Endothelial cell of umbilical vein (primary cell): Measurements from ENCODE around the gene CRK. TPM values are rescaled to one million over a fixed set of nuclear protein-coding genes. Genes with fewer than 3 reads are reported as not detected.

Experiments used
- BruUV-seq: library from RNA; stranded (reverse); fragments of 400-500 nt; replicated peaks from 2 replicates; lab custom pipeline; 2021; lab: Mats Ljungman, UMichigan
- CTCF ChIA-PET: fragments of 300-600, 350-600 bp; sonication (Branson Sonifier 250); formaldehyde crosslinking; loops from one replicate; lab custom pipeline; 2021; ENCODE audit warnings: antibody characterized with exemption, inconsistent platforms; lab: Charles Lee
- POLR2A ChIA-PET: fragments of 300-600, 350-600 bp; sonication (Branson Sonifier 250); formaldehyde crosslinking; loops from one replicate; lab custom pipeline; 2021; ENCODE audit warnings: antibody characterized with exemption, inconsistent platforms; lab: Charles Lee
- DNase-seq: peaks from one replicate; pipeline ENCODE4 v3.0.0-alpha.2; 2011; ENCODE audit warnings: low read depth, low spot score
- FAIRE-seq: peaks from 2 replicates; lab custom pipeline; 2011; peaks lifted over from hg19 to GRCh38; lab: Jason Lieb, UNC
- H2AFZ ChIP-seq: 2 replicates; pipeline ENCODE4 v1.6.0; 2012; ENCODE audit warnings: low read depth, low read length, control low read depth, inconsistent platforms
- H3K27ac ChIP-seq: 2 replicates; pipeline ENCODE4 v1.5.1; 2011; ENCODE audit warnings: low read depth, mild to moderate bottlenecking, control low read depth, low read length, moderate library complexity; ENCODE audit not compliant: insufficient read depth
- H3K27me3 ChIP-seq, 2 experiments: 2 replicates each; pipeline versions ENCODE4 v1.6.0 to v1.6.1; 2011; ENCODE audit warnings: low read length in 2 of 2, mixed read lengths in 1 of 2; ENCODE audit not compliant: control insufficient read depth in 2 of 2, insufficient read depth in 2 of 2
- H3K36me3 ChIP-seq, 2 experiments: 2 replicates in 1 of 2; 3 replicates in 1 of 2; pipeline ENCODE4 v1.5.1; 2011; ENCODE audit warnings: low read length in 2 of 2, mild to moderate bottlenecking in 1 of 2, moderate library complexity in 1 of 2; ENCODE audit not compliant: control insufficient read depth in 2 of 2, insufficient read depth in 2 of 2; ENCODE audit errors: extremely low read depth in 1 of 2
- H3K4me1 ChIP-seq: 3 replicates; pipeline ENCODE4 v1.5.1; 2011; ENCODE audit warnings: mild to moderate bottlenecking, low read length; ENCODE audit not compliant: control insufficient read depth, insufficient read depth; ENCODE audit errors: extremely low read depth
- H3K4me2 ChIP-seq: 2 replicates; pipeline ENCODE4 v1.6.1; 2011; ENCODE audit warnings: low read length, control low read depth, mixed read lengths; ENCODE audit not compliant: insufficient read depth
- H3K4me3 ChIP-seq, 3 experiments: fragments of 200-600 bp in 1 of 3; sonication (generic), shearing (Covaris generic) in 1 of 3; replicated peaks in 1 of 3; 2 replicates each; pipeline ENCODE4 v1.5.1; 2011 to 2016; ENCODE audit warnings: control low read depth in 3 of 3, low read length in 3 of 3, mild to moderate bottlenecking in 2 of 3, inconsistent platforms in 1 of 3, low read depth in 1 of 3, moderate library complexity in 1 of 3; ENCODE audit not compliant: insufficient read depth in 1 of 3
- H3K79me2 ChIP-seq: 2 replicates; pipeline ENCODE4 v1.6.0; 2012; ENCODE audit warnings: low read length, inconsistent platforms; ENCODE audit not compliant: control insufficient read depth, insufficient read depth
- H3K9ac ChIP-seq: replicated peaks from 2 replicates; pipeline ENCODE3; 2011; ENCODE audit warnings: low read length, control low read depth; ENCODE audit not compliant: insufficient read depth; ENCODE audit errors: extremely low read depth
- H3K9me1 ChIP-seq: replicated peaks from 3 replicates; pipeline ENCODE4 v1.6.0; 2011; ENCODE audit warnings: mild to moderate bottlenecking, low read length; ENCODE audit not compliant: control insufficient read depth, insufficient read depth; ENCODE audit errors: extremely low read depth
- H3K9me3 ChIP-seq: replicated peaks from 2 replicates; pipeline ENCODE4 v1.5.1; 2012; ENCODE audit warnings: low read length, inconsistent platforms; ENCODE audit not compliant: control insufficient read depth, insufficient read depth
- H4K20me1 ChIP-seq: replicated peaks from 2 replicates; pipeline ENCODE3; 2011; ENCODE audit warnings: mild to moderate bottlenecking, low read length; ENCODE audit not compliant: control insufficient read depth, insufficient read depth; ENCODE audit errors: extremely low read depth
- EZH2 ChIP-seq: IDR thresholded peaks from 2 replicates; pipeline ENCODE4 v1.6.1; 2012; ENCODE audit warnings: borderline replicate concordance, low read depth, mild to moderate bottlenecking, moderate library complexity, low read length, inconsistent platforms; ENCODE audit not compliant: severe bottlenecking
- FOS ChIP-seq: IDR thresholded peaks from 2 replicates; pipeline ENCODE4 v1.6.1; 2011; ENCODE audit warnings: mild to moderate bottlenecking, low read length, moderate library complexity, borderline replicate concordance; ENCODE audit not compliant: insufficient read depth
- GATA2 ChIP-seq: IDR thresholded peaks from 2 replicates; pipeline ENCODE4 v1.7.0; 2011; ENCODE audit warnings: low read depth, mild to moderate bottlenecking, moderate library complexity, mixed read lengths, low read length; ENCODE audit not compliant: insufficient read length, insufficient read depth
- JUN ChIP-seq: IDR thresholded peaks from 2 replicates; pipeline ENCODE4 v1.6.1; 2011; ENCODE audit warnings: borderline replicate concordance, low read depth; ENCODE audit not compliant: insufficient read length, insufficient read depth
- MAX ChIP-seq: IDR thresholded peaks from 2 replicates; pipeline ENCODE4 v1.6.1; 2011; ENCODE audit not compliant: insufficient read depth, insufficient read length
- MYC ChIP-seq: IDR thresholded peaks from one replicate; pipeline ENCODE4 v1.6.1; 2011; ENCODE audit warnings: mild to moderate bottlenecking, low read depth, low read length
- POLR2A ChIP-seq: IDR thresholded peaks from 2 replicates; pipeline ENCODE4 v1.6.1; 2012; ENCODE audit warnings: low read depth, mild to moderate bottlenecking, control low read depth, low read length
- POLR2AphosphoS5 ChIP-seq: IDR thresholded peaks from 2 replicates; pipeline ENCODE4 v1.6.1; 2012; ENCODE audit warnings: low read depth, mild to moderate bottlenecking, control low read depth, low read length, moderate library complexity; ENCODE audit not compliant: insufficient read depth
- dilution Hi-C: fragments of 300-500 bp; cut with MboI; formaldehyde crosslinking; loops from one replicate; pipeline ENCODE4 v1.15.0; 2019; ENCODE audit warnings: low sequenced_read_pairs; ENCODE audit not compliant: extremely low pct_ligation_motif_present
- intact Hi-C: fragments of 100-400 bp; cut with micrococcal nuclease; formaldehyde crosslinking; loops from one replicate; pipeline ENCODE4 v1.10.0; 2022
- polyA plus RNA-seq, 4 experiments: library from polyadenylated mRNA; depleted of rRNA in 3 of 4; stranded (reverse) in 3 of 4; unstranded in 1 of 4; fragments of >200 nt; gene quantifications; 2 replicates each; pipeline versions ENCODE4 v1.2.1 to v1.2.3, GENCODE V29; 2011 to 2012; ENCODE audit warnings: missing spikeins in 1 of 4
- total RNA-seq: library from RNA; stranded (reverse); gene quantifications from 2 replicates; pipeline ENCODE4 v1.2.3, GENCODE V29; 2021
- TF ChIP-seq, protein P1 (sequence below), 2 donors: IDR thresholded peaks; 1 replicate in 1 of 2; 2 replicates in 1 of 2; pipeline ENCODE4 v1.5.1; 2011; ENCODE audit warnings: low read length in 2 of 2, mild to moderate bottlenecking in 2 of 2, moderate library complexity in 2 of 2, control low read depth in 1 of 2, inconsistent platforms in 1 of 2, low read depth in 1 of 2; ENCODE audit not compliant: insufficient read depth in 1 of 2; ENCODE audit errors: extremely low read depth in 1 of 2

The CRK gene
- total and polyA plus RNA-seq, 2 donors (not counting 3 experiments of a cell fraction or from before 2014, with no cell fraction given): 52.8 to 67.2 TPM

DNA sequence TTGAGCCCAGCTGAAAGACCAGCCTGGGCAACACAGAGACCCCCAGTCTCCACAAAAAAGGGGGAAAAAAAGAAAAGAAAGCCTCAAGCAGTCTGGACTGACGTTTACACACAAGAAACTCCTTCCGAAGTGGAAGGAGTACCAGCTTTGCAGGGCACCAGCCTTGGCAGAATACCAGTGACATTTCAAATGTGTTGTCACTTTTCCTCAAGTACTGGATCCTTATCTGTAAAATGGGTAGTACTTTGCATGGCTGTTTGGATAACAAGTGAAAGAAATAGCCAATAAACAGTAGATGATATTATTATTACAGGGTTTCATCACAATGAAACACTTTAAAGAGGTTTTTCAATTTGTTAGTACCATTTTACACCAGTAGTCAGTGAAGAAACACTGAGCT lies 70.2 kb downstream of the CRK start:
- Histone ChIP-seq H3K27me3 (no peaks in the 10 kb centered on the region), H3K36me3 (peaks cover 2% of the 10 kb centered on the region in 2 experiments), H3K79me2 (peaks cover 99% of the 10 kb centered on the region), H3K9me1 (no peaks in the 10 kb centered on the region), H3K4me3 (no peak overlapping the region), H3K9ac (no peak overlapping the region), H3K4me2 (no peak overlapping the region), H3K9me3 (no peaks in the 10 kb centered on the region), H3K27ac (no peak overlapping the region), H4K20me1 (peaks cover 23% of the 10 kb centered on the region), H2AFZ (no peak overlapping the region), H3K4me1 (peaks cover 6% of the 10 kb centered on the region)
- dilution Hi-C loops (no loop called here), intact Hi-C loops (no loop called here)
- FAIRE-seq (no peak), DNase-seq (no peak)
- CTCF ChIA-PET: interaction anchor here (1.0 to 4.4 kb wide), 2 partner anchors 19 to 130 kb away, joined by 3 to 38 read pairs; no protein-coding TSS in a partner anchor
- POLR2A ChIA-PET: interaction anchor here (1.0 kb wide), 1 partner anchor 10 kb away, joined by 4 read pairs; no protein-coding TSS in a partner anchor
- TF ChIP-seq MYC: no peak
- TF ChIP-seq, protein P1, sequence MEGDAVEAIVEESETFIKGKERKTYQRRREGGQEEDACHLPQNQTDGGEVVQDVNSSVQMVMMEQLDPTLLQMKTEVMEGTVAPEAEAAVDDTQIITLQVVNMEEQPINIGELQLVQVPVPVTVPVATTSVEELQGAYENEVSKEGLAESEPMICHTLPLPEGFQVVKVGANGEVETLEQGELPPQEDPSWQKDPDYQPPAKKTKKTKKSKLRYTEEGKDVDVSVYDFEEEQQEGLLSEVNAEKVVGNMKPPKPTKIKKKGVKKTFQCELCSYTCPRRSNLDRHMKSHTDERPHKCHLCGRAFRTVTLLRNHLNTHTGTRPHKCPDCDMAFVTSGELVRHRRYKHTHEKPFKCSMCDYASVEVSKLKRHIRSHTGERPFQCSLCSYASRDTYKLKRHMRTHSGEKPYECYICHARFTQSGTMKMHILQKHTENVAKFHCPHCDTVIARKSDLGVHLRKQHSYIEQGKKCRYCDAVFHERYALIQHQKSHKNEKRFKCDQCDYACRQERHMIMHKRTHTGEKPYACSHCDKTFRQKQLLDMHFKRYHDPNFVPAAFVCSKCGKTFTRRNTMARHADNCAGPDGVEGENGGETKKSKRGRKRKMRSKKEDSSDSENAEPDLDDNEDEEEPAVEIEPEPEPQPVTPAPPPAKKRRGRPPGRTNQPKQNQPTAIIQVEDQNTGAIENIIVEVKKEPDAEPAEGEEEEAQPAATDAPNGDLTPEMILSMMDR (IDR thresholded peaks at IDR 0.05; ENCODE audit: extremely low read depth in 1 of 2, insufficient read depth in 1 of 2, low read depth in 1 of 2, low read length in 2 of 2): no peak
- TF ChIP-seq POLR2A: no peak
- TF ChIP-seq JUN: no peak
- TF ChIP-seq GATA2: no peak
- TF ChIP-seq FOS: no peak
- no peak for TF ChIP-seq EZH2
- TF ChIP-seq MAX: no peak
- TF ChIP-seq POLR2AphosphoS5: no peak
- BruUV-seq: no TSS peak
